GM19193 (cell line): ENCODE measurements around the gene MAPKAP1.

Source experiments
- POLR2A ChIP-seq: IDR thresholded peaks from 4 replicates; pipeline ENCODE4 v1.6.1; 2011; ENCODE audit not compliant: insufficient read depth, insufficient read length; ENCODE audit errors: extremely low read depth

MAPKAP1 gene

DNA sequence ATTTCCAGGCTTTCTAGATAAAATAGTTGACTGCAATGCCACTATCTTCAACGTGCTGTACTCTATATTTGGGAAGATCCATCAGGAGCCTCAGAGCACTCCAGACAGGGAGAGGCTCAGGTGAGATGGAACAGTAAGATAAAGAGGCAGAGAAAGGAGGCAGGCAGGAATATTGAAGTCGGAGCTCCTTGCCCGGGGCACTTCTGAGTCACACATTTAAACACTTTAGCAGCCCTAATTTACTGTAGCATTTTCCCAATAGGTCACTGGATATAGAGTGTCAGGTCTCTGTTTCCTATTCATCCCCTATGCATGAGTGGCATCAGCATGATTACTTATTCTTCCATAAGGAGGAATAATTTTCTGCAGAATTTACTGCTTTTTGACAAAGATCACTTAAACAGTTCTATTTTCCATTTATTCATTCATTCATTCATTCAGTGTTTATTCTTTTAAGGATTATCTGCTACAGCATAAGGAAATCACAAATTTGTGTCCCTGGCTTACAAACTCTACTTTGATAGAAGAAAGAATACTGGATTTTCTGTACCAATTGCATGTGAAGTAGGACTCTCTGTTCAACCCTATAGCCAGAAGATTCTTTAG, 170.7 kb downstream of the MAPKAP1 start:
- TF ChIP-seq POLR2A: no peak

DNA sequence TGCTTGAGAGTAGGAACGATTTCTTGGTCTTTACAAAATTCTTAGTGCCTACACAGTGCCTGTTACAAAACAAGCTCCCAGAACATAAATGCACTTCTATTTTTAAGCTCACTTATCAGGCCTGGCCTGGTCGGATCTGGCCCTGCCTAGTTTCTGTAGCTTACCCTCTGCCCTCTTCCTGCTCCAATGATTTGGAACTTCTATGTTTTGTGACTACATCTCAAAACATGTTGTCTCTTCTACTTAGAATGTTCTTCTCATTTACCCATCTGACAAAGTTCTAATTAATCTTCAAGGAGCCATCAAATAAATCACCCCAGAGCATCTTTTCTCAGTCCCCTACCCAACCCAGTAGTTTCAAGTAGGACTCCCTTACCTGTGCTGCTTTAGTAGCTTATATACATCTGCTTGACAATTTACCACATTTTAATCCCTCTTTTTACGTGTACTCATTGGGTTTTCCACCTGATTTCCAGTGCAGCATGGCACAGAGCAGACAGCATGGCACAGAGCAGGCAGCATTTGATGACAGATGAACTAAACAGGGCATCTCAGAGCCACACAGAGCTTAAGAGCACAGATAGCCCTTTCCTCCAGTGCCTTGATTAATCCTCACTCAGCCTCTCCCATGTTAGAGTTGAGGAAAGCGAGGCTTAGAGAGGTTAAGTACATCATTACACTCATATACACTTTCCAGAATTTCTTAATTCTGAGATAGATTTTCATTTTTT, 171.9 kb downstream of the MAPKAP1 start:
- no peak for TF ChIP-seq POLR2A

DNA sequence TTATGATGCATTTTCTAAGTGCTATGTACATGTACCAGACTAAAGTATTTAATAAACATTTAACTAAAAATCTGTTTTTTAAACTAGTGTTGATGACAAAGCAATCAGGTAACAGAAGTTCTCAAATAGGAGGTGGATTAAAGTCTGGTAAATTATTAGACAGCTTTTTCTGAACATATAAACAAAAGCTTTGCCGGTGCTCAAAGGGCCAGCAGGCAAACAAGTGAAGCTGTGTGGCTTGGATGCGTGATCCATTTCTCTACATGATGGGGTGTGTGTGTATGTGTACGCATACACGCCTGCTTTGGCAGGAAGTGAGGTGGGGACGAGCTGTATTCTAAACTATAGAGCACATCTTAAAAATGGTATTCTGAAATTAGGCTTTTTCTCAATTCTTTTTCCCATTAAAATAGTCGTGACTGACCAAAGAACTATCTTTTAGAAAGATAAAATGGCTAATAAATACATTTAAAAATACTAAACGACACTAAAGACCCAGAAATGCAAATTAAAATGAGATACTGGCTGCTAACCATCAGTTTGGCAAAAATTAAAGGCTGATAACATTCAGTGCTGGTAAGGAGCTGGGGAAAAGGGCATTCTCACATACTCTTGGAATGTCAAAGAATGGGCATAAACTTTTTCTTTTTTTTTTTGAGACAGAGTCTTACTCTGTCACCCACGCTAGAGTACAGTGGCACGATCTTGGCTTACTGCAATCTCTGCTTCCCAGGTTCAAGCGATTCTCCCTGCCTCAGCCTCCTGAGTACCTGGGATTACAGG, 174.0 kb downstream of the MAPKAP1 start:
- no peak for TF ChIP-seq POLR2A

DNA sequence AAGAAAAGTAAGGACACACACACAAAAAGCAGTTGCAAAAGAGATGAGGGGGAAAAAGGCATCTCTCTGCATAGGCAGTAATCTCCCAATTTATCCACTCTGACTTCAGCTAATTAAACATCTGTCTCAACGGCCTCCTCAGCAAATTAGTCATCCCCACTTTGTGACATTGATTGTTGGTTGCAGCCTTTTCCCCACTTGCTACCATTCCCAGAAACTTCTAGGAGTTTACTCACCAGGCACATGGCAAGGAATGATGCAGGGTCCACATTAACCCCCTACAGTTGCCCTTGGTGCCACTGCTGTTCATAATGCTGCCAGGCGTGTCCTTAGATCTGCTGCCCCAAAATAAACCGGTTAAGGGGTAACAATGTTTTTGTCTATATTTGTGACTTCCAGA, 174.6 kb downstream of the MAPKAP1 start:
- TF ChIP-seq POLR2A: no peak

DNA sequence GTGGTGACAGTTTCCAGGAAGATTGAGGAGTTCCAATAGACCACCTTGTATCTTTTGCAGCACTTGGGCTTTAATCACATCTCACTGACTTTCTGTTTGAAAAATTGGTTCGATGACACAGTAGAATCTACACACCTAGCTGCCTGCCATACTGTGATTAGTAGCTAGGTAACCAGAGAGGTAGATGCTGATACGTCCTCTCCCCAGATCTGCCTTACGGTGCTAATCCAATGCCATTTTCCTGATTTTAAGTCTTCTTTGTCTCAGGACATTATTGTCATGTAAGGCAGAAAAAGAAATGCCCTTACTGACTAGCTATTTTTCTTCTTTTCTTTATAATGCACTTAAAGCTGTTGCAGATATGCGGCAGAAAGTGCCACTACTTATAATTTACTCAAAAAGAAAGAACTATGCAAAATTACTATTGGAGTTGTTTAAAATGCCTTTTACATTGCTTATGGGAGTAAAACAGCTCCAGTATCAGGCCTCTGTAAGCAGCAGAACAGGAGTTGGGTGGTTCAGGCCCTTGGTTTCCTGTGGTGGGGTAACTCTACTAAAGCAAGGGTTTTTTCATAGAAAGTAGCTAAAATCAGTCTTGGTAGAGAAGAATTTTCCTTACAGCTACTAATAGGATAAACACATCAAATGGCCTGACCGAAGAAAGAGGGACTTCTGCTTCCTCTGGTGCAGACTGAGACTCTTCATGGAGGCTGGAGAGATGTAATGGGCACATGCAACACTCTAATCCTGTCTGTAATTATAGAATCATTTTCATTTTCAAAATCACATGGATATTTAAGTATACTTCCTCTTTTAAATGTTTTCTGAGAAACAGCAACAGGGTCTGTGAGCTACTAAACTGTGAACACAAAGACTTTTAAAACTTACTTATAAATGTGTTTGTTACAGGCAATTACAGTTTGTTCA, 177.2 kb downstream of the MAPKAP1 start:
- no peak for TF ChIP-seq POLR2A

DNA sequence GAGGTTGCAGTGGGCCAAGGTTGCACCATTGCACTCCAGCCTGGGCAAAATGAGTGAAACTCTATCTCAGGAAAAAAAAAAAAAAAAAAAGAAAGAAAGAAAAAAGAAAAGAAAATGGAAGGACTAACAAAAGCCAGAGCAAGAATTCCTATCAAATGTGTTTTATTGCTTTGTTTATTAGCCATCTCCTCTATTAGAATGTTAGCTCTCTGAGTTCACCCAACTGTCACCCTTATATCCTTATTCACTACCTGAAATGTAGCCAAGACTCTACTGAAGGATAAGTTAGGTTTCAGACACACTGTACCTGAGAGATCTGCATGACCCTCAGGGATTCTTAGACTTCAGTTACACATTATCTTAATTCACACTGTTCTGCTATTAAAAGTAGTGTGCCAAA, 177.9 kb downstream of the MAPKAP1 start:
- TF ChIP-seq POLR2A: no peak

DNA sequence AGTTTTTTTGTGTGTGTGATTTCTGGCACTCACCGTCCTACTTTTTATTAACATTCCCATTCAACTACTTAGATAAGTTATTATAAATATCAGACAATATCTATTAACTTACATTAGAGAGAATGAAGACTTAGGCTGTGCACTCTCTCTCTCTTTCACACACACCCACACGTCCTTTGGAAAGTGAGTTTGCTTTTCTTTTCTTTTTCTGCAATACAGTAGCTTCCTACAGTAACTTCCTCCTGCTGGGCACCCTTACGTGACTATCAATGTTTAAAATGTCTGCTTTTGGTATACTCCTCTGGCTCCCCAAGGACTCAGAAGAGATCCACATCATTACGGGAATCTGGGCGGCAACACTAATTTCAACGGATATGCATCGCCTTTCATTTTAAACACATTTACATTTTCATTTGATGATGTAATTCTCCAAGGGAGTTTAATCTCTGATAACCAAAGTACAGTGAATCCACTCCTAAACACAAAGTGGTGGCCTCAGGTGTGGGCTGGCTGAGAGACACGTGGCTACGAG, 179.5 kb downstream of the MAPKAP1 start:
- TF ChIP-seq POLR2A: no peak

DNA sequence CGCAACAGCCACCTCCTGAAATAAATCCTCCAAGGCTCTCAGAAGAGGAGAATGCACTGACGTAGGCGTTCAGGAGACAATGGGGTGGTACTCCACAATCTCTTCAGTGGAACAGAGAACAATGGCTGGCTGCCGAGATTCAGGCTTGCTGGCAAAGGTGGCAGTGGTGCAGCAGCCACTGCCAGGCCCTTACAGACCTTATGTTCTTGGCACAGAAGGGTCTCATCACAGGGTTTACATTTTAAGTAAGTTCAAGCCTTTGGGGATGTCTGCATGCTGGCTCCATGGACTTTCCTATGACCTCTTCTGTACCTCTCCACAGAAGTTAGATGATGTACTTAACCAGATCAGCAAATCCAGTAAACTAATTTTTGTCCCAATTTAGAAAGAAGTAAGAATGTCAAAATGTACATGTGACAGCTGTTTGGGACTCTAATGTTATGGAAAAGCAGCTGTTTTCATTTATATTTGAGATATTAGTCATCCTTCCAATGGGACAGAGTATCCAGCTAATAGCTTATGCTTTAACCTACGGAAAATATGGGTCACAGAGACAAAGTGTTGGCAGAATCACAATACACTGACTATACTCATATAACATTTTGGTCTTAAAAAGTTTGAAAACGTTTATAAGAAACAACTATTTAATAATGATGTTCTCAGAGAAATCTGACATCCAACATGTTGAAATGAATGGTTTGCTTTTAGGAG, 180.9 kb downstream of the MAPKAP1 start:
- no peak for TF ChIP-seq POLR2A

DNA sequence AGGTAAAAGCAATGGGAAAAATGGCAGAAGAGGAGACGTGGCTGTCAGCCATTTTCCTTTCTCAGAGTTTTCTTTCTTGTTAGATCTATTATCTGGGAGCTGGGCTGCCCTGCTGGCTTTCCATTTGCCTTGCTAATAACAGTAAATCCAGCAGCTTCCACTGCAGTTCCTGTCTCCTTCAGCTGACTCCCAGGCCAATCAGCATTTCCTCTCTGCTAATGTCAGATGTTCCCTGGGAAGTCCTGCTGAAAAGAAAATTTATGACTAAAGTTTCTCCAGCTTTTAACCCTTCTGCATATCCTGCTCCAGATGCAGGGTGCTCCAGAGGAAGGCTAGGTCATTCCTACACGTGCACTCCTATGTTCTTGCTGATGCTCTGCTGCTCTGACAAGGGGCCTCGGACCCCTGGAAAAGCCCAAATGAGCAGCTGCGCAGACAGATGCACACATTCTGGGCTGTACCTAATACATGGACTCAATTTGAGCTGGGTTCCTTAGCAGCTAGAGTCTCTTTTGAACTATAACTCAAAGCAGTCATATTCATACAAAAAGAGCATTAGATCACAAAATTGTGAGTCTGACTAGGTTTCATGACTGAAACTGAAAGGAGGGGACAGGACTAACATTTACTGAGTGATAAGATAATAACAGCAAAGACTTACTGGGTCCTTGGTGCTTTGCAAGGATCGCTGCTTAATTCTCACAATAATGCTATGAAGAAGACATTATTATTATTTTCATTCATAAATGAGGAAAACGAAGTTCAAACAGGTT, 182.2 kb downstream of the MAPKAP1 start:
- TF ChIP-seq POLR2A: no peak

DNA sequence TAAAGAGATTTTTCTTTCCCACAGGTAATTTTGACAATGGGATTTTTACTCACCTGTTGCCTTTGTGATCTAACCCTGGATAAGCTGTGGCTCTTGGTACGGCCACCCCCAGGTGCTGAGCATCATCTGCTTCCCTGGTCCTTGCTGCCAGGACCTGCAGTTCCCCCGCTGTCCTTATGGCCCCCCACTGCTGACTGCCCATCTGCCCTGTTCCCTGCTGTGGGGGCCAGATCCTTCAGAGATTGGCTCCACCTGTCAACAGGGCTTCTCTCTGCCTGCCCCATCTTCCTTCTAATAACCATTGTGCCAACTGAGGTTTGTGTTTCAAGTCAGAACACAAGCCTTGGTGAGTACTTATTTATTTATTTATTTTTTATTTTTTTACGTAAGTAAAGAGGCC, 183.3 kb downstream of the MAPKAP1 start:
- no peak for TF ChIP-seq POLR2A

DNA sequence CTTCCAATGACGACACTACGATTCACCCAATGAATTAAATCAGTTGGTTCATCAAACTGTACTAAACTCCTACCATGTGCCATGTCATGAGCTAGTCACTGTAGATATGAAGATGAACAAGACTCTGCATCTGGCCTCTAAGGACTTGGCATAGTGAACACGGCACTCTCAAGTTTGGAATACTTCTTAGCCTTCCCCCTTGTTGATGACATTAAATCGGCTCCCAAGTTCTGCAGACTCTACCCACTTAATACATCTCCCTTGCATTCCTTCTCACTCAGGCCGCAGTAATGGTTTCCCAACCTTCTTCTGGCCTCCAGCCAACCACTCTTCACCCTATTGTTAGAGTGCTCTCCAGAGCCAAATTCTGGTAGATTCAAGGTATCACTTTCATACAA, 184.7 kb downstream of the MAPKAP1 start:
- TF ChIP-seq POLR2A: no peak

DNA sequence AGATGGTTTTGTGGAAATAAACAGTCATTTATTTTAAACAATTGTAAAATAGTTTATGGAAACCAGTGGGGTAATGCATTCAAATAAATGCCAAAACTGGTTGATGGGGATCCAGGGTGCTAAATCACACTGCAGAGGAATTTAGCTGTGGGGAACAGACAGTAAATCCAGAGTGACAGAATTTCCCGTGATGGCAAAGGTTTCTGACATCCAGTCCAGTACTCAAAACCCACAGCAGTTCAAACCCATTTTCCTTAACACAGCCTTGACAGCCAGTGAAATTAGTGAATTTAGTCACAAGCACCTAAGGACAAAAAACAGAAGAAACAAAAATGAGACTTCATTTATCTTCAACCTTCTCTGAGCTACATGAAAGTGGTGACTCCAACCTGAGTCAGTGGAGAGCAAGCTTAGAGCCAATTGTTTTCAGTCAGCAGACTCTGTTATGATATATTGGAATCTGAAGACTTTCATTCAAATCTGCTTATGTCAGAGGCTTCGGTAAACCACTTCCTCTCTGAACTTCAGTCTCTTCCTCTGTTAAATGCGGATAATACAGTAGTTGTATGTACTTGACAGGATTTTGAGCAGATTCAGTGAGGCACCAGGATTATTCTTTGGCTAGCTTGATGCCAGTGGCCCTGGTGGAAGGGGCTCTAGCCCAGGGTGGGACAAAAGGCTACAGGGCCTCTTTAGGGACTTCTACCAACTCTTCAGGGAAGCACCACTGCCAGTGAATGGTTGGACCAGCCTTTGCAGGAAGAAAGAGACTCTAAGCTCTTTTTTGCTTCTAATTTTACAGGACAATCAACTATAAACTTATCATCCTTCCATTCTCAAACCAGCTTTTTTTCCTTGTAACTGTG, 185.3 kb downstream of the MAPKAP1 start:
- TF ChIP-seq POLR2A: no peak
